ENCODE results near the gene HOXD4. TPM values are rescaled to one million over a fixed set of nuclear protein-coding genes. Genes with fewer than 3 reads are reported as not detected.

HOXD4 gene
- total and polyA plus RNA-seq, 9 donors = 6.2 to 16.5 (median 11.6) TPM

DNA sequence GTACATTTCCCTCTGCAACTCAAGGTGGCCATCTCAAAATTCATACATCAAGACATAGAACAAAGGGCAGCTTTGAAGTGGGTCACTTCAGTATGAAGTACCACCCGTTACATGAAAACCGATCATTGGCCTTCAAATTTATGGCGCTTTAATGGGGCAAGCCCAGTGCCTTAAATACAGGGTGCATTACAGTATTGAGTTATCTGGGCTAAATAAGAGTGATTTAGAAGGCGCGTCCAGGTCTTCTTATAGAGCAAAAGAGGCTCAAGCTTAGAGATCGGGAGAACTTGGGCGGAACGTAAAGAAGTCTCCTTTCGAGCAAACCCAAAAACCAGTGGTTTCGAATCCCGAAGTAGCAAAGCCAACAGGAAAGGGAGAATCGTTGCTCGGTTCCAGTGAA, 12.9 kb downstream of the HOXD4 start:
- intact Hi-C loops (cut with DNase I) = no loop called here

DNA sequence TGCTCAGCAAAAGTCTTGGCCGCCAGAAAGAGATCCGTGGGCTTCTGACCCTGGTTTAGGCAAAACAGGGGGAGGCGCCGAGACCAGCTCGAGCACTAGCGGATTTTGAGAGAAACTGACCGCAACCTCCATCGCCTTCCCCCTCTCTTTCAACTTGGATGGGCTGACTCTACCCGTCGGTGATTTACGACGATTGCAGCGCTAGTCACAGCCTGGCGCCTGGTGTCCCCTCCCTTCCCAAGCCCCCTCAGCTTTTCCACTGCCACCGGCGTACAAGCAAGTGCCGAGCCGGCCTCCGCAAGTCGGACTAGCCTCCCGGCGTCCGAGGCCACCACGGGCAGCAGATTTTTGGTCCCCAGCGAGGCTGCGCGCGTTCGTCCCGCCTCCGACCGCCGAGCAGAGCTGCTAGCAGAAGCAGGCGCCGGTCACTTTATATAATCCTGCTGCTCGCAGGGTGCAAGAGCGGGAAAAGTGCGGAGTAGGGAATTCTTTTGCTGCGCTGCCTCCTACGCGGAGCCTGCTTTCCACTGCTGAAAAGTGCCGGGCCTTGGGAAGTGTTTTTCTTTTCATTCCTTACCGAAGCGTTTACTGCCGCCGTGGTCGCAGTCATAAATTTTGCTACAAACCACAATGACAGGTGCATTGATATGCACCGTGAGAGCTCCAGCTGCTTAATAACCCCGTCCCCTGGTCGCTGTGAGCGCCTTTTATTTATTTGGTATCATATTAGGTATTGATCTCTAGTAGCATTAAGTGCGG, 13.4 kb downstream of the HOXD4 start:
- H3K36me3 ChIP-seq = no peaks in the 10 kb centered on the region
- peaks cover 0 to 4% of the 10 kb centered on the region in 2 donors for H3K9me3 ChIP-seq
- peaks cover 3% of the 10 kb centered on the region for H3K4me1 ChIP-seq (ENCODE audit: insufficient read depth)
- H3K27ac ChIP-seq = no peak overlapping the region
- H3K4me3 ChIP-seq = peak overlapping the region; percentile 22
- intact Hi-C loops (cut with DNase I) = no loop called here
- peak in 3 of 5 donors; percentile 13 to 23 (median 14) for DNase-seq
- no peaks in the 10 kb centered on the region for H3K27me3 ChIP-seq
- no peak for TF ChIP-seq POLR2A (IDR thresholded peaks at IDR 0.05)
- TF ChIP-seq, protein P1, sequence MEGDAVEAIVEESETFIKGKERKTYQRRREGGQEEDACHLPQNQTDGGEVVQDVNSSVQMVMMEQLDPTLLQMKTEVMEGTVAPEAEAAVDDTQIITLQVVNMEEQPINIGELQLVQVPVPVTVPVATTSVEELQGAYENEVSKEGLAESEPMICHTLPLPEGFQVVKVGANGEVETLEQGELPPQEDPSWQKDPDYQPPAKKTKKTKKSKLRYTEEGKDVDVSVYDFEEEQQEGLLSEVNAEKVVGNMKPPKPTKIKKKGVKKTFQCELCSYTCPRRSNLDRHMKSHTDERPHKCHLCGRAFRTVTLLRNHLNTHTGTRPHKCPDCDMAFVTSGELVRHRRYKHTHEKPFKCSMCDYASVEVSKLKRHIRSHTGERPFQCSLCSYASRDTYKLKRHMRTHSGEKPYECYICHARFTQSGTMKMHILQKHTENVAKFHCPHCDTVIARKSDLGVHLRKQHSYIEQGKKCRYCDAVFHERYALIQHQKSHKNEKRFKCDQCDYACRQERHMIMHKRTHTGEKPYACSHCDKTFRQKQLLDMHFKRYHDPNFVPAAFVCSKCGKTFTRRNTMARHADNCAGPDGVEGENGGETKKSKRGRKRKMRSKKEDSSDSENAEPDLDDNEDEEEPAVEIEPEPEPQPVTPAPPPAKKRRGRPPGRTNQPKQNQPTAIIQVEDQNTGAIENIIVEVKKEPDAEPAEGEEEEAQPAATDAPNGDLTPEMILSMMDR (IDR thresholded peaks at IDR 0.05) = no peak
- no peak for TF ChIP-seq EP300 (IDR thresholded peaks at IDR 0.05)
- 35 to 62% (median 52%) methylated on average over 52 of the region's 52 CpGs for WGBS, 3 donors

More for the DNA sequence above, 12.9 kb downstream of the HOXD4 start:
- H3K27ac ChIP-seq = no peak overlapping the region
- H3K36me3 ChIP-seq = no peaks in the 10 kb centered on the region
- DNase-seq = no peak
- no peak overlapping the region for H3K4me3 ChIP-seq
- peaks cover 0 to 4% of the 10 kb centered on the region in 2 donors for H3K9me3 ChIP-seq
- TF ChIP-seq, protein P1 (IDR thresholded peaks at IDR 0.05) = no peak
- no peak for TF ChIP-seq POLR2A (IDR thresholded peaks at IDR 0.05)
- no peak for TF ChIP-seq EP300 (IDR thresholded peaks at IDR 0.05)
- 91 to 95% (median 93%) methylated on average over 13 of the region's 13 CpGs for WGBS, 3 donors
- H3K27me3 ChIP-seq = no peaks in the 10 kb centered on the region
- peaks cover 3% of the 10 kb centered on the region for H3K4me1 ChIP-seq (ENCODE audit: insufficient read depth)

DNA sequence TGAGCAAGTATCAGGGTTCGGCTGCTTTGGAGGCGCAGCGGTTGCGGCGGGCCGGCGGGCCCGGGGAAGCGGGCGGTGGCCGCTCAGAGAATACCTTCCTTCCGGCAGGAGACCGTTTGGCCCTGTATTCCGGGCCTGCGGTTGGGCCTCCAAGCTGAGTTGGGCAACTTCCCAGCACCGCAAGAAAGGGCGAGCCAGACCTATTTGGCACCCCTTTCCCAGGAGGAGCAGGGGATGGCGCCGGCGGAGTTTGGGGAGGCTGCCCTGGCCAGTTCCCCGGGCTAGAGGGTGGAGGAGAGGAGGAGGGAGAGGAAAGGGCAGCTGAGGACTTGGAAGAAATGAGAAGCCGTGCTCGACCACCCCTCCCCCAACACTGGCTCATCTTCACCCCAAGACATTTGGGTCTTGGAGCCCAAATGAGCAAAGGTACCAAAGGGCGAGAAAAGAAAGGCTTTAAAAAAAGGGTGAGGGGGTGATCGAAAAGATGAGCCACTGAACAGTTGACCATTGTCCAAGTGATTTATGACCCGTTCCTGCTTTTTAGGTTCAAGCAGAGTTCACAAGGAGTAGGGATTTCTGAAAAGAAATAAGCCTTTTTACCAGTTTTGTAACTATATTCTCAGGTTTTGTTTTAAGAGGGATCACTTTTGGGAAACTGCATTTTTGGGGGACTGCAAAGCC, 14.2 kb downstream of the HOXD4 start:
- H3K4me1 ChIP-seq (ENCODE audit: insufficient read depth) = peaks cover 3% of the 10 kb centered on the region
- no peaks in the 10 kb centered on the region for H3K27me3 ChIP-seq
- peak in 3 of 5 donors; percentile 47 to 63 (median 59) for DNase-seq
- peak overlapping the region; percentile 22 for H3K4me3 ChIP-seq
- TF ChIP-seq POLR2A (IDR thresholded peaks at IDR 0.05) = no peak
- TF ChIP-seq, protein P1 (IDR thresholded peaks at IDR 0.05) = no peak
- no peak for TF ChIP-seq EP300 (IDR thresholded peaks at IDR 0.05)
- H3K9me3 ChIP-seq = peaks cover 0 to 4% of the 10 kb centered on the region in 2 donors
- 27 to 54% (median 35%) methylated on average over 26 of the region's 26 CpGs for WGBS, 3 donors
- peak overlapping the region in 1 of 2 donors; percentile 25 for H3K27ac ChIP-seq
- no peaks in the 10 kb centered on the region for H3K36me3 ChIP-seq
- intact Hi-C loops (cut with DNase I) = no loop called here

DNA sequence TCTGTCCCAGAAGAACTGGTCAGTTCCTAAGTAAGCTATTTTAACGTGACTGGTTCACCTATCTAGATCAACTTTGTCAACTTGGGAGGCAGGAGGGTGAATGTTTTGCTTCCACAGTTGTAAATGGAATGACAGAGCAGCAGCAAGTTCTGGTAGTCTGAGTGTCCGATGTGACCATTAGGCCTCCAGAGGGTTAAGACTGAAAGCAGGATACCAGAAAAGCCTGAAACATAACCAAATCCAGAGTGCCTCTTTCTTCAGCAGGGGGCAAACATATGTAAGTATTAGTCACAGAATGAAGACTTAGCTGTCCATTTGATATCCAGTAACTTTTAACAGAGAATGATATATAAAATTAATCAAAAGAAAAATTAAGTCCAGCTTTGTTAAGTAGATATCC, 14.9 kb downstream of the HOXD4 start:
- peaks cover 0 to 4% of the 10 kb centered on the region in 2 donors for H3K9me3 ChIP-seq
- H3K4me3 ChIP-seq = no peak overlapping the region
- intact Hi-C loops (cut with DNase I) = no loop called here
- no peaks in the 10 kb centered on the region for H3K36me3 ChIP-seq
- H3K4me1 ChIP-seq (ENCODE audit: insufficient read depth) = peaks cover 3% of the 10 kb centered on the region
- TF ChIP-seq POLR2A (IDR thresholded peaks at IDR 0.05) (no peak), EP300 (IDR thresholded peaks at IDR 0.05) (no peak)
- TF ChIP-seq, protein P1 (IDR thresholded peaks at IDR 0.05) = no peak
- H3K27me3 ChIP-seq = no peaks in the 10 kb centered on the region
- WGBS, 3 donors = 61 to 75% (median 66%) methylated on average over 2 of the region's 2 CpGs
- DNase-seq = no peak
- H3K27ac ChIP-seq = no peak overlapping the region
